HG02973 (cell line): ENCODE measurements around the gene UBE2U.
"Not testable (repeated sequence)": the region's sequence is repeated elsewhere in the genome, so short reads cannot be mapped to it uniquely, and the experiment has no call there.

Experiments
- ATAC-seq: cut with Tn5 transposase; IDR thresholded peaks from one replicate; pipeline ENCODE4 v1.9.1; 2021; ENCODE audit warnings: moderate library complexity; ENCODE audit not compliant: unreplicated experiment

Gene UBE2U

DNA sequence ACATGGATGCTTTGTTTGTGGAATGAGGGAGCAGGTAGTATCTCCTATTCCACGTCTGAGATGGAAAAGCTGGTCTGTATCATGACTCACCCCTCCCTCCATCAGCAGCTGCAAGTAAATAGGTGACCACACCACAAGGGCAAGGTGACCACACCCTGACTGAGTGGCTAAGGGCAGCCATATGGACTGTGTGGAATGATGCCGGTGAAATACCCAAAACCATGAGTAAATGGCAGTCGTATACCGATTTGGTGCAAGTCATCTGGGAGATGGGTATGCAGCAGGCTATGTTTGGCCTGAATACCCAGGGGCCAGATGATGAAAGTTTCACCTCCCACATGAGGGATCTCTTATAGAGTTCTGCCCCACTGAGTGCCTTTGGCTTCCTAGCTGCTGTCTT is 15.8 kb upstream of the UBE2U start:
- no peak for ATAC-seq

DNA sequence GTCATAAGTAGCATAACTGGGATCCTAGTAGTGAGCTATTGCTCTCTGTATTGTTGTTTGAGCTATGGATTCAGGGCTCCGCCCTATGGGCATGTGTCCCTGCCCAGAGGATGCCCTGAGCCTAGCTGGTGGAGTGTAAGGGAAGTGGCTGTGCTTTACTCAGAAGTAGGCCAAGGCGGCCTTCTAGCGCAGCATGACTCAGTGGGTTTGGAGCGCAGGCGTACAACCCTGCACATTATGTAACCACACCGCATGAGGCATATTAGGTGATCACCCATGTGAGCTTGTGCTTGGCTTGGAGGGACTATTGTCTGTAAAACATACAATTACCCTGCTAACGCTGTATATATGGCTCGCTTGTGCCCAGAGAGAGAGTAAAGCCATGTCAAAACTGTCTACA is 11.1 kb upstream of the UBE2U start:
- no peak for ATAC-seq

GRCh38 chr1:64194168-64195080 is 9.0 kb upstream of the UBE2U start:
- no peak for ATAC-seq

GRCh38 chr1:64195081-64195395 is 8.4 kb upstream of the UBE2U start:
- no peak for ATAC-seq

DNA sequence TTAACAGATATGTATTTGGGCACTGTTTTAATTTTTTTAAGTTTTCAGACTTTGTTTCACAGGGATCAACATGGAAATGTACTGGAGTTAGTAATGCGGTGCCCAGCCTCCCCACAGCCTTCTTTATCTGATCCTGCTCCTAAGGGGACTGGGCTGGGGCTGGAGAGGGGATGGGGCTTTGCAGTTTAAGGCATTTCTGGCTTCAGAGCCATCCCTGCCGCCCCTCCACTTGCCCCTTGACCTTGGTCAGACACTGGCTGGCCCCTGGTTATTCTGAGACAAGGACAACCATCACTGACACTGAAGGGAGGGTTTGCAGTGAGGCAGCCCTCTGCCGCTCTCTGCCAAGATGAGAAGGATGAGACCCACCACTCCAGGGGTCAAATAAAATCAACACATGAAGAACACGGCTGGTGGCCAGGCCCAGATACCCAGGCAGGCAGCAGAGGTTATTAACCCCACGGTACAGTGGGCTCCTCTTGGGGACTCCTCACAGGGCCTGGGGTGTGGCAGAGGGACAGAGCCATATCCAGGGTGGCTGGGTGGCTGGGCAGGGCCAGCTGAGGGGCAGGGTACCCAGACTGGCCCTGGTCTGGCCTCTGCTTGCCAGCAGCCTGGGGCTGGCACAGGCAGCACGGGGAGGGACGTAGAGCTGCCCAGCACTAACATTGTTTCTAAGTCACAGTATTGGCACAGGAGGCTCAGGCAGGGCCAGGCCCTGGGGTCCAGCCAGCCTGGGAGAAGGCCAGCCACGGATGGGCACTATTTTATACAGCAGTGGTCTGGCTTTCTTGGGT is 7.2 kb upstream of the UBE2U start:
- ATAC-seq = no peak

GRCh38 chr1:64197076-64197475 is 6.3 kb upstream of the UBE2U start:
- no peak for ATAC-seq

DNA sequence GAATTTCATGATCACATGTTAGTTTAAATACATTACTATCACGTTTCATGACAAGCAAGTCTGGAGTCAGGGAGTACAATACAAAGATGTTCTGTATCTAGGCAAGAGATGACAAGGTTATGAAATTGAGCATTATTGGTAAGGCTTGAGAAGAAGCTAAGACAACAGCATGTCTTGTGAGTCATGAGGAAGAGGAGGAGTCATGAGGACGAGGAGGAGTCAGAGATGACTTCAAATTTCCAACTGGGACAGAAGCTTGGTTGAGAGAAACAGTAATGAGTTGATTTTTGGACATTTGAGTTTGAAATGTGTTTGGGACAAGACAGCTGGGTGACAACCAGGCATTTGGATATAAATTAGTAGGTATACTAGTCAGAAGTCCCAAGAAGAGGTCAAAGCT is 4.3 kb upstream of the UBE2U start:
- ATAC-seq = no peak

DNA sequence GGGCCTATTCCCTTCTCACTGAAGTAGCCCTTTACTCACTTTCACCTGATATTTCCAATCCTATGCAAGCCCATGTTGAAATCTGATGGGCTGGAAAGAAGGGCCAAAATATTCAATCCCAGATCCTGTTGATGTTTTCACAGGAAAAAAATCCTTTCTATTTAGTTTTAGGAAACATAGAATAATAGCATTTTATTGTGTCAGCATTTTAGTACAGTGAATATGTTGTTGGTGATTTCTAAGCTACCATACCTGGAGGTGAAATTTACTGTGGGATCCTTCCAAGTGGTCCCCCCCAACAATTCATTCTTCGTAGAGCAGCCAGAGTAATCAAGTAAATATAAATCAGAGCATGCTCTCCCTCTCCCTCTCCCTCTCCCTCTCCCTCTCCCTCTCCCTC is 3.4 kb upstream of the UBE2U start:
- ATAC-seq = no peak

GRCh38 chr1:64209221-64209620 is 5.8 kb downstream of the UBE2U start:
- no peak for ATAC-seq

DNA sequence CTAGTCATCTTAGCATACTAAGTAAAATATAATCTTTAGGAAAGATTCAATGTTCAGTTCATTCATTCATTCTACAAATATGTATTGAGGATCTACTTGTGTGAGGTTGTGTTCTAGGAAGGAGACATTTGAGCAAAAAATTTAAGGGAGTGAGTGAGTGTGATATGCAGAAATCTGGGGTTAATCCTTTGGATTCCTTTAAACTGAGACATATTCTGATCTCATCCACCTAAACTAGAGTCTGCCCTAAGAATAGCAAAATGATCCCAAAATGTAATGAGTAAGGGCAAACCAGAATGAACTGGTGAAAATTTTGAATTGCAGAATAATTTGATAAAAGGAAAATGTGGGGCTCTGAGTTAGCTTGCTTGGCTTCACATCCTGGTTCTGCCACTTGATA is 8.6 kb downstream of the UBE2U start:
- ATAC-seq = no peak

GRCh38 chr1:64215576-64215975 is 12.2 kb downstream of the UBE2U start:
- ATAC-seq = no peak

DNA sequence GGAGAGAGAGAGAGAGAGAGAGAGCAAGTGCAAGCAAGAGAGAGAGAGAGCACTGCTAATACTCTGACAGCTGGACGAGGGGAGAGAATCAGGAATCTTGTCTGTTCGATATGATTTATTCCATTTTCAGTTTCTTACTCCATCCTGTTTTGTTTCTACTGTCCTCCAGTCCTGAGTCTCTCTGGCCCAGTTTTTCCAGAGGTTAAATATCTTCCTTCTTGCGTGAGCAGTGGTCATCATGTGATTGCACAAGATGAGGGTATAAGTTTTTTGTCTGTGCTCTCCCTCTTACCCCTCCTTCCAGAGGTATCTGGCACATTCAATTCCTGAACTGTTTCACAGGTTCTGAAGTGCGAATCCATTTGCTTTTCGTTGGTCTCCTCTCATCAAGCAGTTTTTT is 16.8 kb downstream of the UBE2U start:
- ATAC-seq = no peak

DNA sequence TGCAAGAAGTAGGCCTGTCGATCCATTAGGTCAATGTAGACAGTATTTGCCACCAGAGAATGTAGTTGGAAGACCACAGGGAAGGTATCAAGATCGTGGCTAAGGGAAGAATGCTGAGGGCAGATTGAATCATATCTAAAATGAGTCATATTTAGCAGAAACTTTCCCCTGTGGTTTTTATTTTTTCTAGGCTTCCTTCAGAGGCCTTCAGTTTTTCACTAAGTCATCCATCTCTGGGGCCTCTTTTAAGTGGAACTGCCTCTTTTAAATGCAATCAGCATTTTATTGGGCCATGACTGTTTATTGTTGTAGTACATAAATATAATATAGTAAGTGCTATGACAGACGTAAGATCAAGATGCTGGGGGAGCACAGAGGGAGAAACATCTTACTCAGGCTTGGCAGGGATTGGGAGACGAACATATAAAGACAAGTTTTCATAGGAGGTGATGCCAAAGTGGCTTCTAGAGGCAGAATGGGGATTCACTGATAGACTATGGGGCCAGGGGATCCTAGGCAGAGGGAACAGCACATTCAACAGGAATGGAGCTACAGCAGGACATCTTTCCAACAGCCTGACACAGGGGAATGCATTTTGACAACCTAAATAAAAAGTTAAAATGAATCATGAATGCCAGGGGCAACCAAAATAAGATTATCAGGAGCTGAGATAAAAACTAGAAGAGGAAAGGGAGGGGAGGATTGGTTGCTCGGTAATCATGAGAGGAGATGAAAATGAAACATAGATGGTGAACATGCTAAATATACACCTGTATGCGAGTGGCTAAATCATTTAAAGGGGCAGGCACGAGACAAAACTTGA is 20.1 kb downstream of the UBE2U start:
- ATAC-seq = peak; percentile 82

- ATAC-seq = not testable (repeated sequence)
Observed at GRCh38 chr1:64224236-64224635, 20.8 kb downstream of the UBE2U start.

GRCh38 chr1:64228167-64228957 is 24.9 kb downstream of the UBE2U start:
- ATAC-seq = no peak

DNA sequence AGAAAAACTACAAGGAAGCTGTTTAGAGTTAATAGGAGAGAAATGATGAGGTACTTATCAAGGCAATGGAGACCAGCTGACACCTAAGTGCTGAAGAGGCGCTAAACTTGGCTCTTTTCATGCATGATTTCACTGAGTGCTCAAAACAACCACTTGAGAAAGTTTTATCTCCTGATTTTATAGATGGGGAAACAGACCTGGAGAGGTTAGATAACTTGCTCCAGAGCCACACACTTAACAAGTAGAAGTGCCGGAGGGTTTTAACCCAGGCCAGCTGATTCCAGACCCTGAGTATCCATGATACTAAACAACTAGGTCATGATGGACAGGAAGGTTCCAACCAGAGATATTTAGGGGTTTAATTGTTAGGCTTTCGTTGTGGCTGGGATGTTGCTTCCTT is 25.9 kb downstream of the UBE2U start:
- ATAC-seq = no peak

- no peak for ATAC-seq
Observed at GRCh38 chr1:64231153-64231552, 27.7 kb downstream of the UBE2U start.

GRCh38 chr1:64231654-64232053 is 28.2 kb downstream of the UBE2U start:
- no peak for ATAC-seq

DNA sequence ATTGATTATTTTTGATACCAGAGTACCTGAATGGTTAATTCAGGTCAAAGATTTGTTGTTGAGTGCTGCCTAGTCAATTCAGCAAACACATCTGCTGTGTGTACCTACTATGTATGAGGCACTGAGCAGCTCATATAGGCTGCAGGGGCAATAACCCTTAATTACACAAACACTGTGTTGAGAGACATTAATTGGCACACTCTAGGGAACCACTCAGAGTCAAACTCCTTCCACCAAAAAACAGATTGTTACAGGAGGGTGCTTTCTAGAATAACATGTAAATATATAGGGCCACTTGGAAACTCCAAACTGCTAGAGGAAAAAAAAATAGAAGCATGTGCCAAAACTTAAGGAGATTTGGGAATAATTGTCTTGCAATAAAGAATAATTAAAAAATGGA is 31.3 kb downstream of the UBE2U start:
- ATAC-seq = no peak

DNA sequence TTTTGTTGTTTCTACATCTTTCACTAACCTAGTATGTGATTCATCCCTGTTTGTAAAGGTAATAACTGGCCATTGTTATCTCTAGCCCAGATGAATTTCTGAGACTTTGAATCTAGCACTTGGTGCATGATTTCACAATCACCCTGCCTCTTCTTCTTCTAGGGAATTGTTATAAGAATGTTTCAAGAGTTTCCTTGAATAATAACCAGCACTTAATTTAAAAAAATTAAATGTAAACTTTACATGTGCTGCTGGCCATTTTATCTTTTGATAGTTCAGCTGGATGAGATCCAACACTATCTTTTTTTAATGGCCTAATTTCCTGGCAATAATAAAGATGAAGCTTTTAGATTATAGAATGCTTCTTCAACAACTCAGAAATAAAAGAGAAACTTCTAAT is 31.8 kb downstream of the UBE2U start:
- ATAC-seq = no peak

DNA sequence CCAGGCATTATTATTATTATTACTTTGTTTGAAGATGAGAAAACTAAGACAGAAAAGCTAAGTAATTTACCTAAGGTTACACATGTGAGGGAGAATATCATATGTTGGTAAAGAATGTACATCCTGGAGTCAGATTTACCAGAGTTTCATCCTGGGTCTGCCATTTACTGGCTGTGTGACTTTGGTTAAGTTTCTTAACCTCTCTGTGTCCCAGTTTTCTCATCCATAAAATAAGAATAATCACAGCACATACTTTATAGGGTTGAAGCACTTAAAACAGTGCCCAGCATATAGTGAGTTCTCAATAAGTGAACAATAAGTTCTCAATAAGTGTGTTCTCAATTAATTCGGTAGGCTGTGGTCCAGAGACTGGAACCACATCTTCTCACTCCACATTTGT is 32.5 kb downstream of the UBE2U start:
- ATAC-seq = no peak
